T-cell (primary cell): ENCODE measurements around the gene CLEC4F. TPM values are rescaled to one million over a fixed set of nuclear protein-coding genes. Genes with fewer than 3 reads are reported as not detected.

Experiments
- ATAC-seq, 4 experiments: fragments of 200-7000 bp in 3 of 4; fragments of 150-1000 bp in 1 of 4; cut with Tn5 transposase; replicated peaks in 1 of 4; 1 replicate in 3 of 4; 2 replicates in 1 of 4; pipeline ENCODE4 v1.10.0; 2021; ENCODE audit warnings: moderate library complexity in 3 of 4, mild to moderate bottlenecking in 2 of 4, moderate number of reproducible peaks in 1 of 4
- CTCF ChIA-PET, 2 donors: fragments of 300-600 bp; sonication (Branson Sonifier 250); formaldehyde crosslinking; loops; one replicate each; lab custom pipeline; 2022; ENCODE audit warnings: antibody characterized with exemption in 2 of 2; lab: Charles Lee
- POLR2A ChIA-PET, 2 donors: fragments of 300-600 bp; sonication (Branson Sonifier 250); formaldehyde crosslinking; loops; one replicate each; lab custom pipeline; 2022; ENCODE audit warnings: antibody characterized with exemption in 2 of 2; lab: Charles Lee
- DNase-seq, 35 experiments: peaks; one replicate each; pipeline versions ENCODE4 v3.0.0 to v3.0.0-alpha.2; 2013 to 2023
- H3K27ac ChIP-seq: one replicate; pipeline ENCODE4 v1.5.1; 2013; ENCODE audit warnings: low read length
- H3K27me3 ChIP-seq, 2 experiments: replicated peaks in 1 of 2; 1 replicate in 1 of 2; 2 replicates in 1 of 2; pipeline versions ENCODE4 v1.6.1 to v1.7.0; 2013; ENCODE audit warnings: low read length in 1 of 2, mixed read lengths in 1 of 2; ENCODE audit not compliant: control insufficient read depth in 2 of 2, insufficient read depth in 2 of 2; ENCODE audit errors: extremely low read depth in 1 of 2
- H3K36me3 ChIP-seq, 2 donors: 1 replicate in 1 of 2; 2 replicates in 1 of 2; pipeline versions ENCODE4 v1.6.1 to v1.7.0; 2013; ENCODE audit warnings: low read length in 1 of 2; ENCODE audit not compliant: control insufficient read depth in 2 of 2, insufficient read depth in 1 of 2; ENCODE audit errors: extremely low read depth in 1 of 2
- H3K4me1 ChIP-seq, 2 experiments: 1 replicate in 1 of 2; 2 replicates in 1 of 2; pipeline versions ENCODE4 v1.6.1 to v1.7.0; 2013; ENCODE audit warnings: low read length in 2 of 2, mixed read lengths in 1 of 2; ENCODE audit not compliant: insufficient read depth in 2 of 2, control insufficient read depth in 1 of 2; ENCODE audit errors: extremely low read depth in 1 of 2
- H3K4me3 ChIP-seq, 2 donors: 1 replicate in 1 of 2; 2 replicates in 1 of 2; pipeline versions ENCODE4 v1.5.1 to v1.7.0; 2013; ENCODE audit warnings: mild to moderate bottlenecking in 2 of 2, low read length in 1 of 2, moderate library complexity in 1 of 2; ENCODE audit not compliant: control insufficient read depth in 1 of 2; ENCODE audit errors: extremely low read depth in 1 of 2
- H3K9me3 ChIP-seq: 2 replicates; pipeline ENCODE4 v1.7.0; 2013
- H3K27ac Mint-ChIP-seq, 2 donors: one replicate each; pipeline ENCODE4 v1.8.0; 2020 to 2021; ENCODE audit warnings: mild to moderate bottlenecking in 2 of 2, mixed read lengths in 2 of 2
- H3K27me3 Mint-ChIP-seq, 2 donors: one replicate each; pipeline ENCODE4 v1.8.0; 2021 to 2022; ENCODE audit warnings: mixed read lengths in 2 of 2
- H3K36me3 Mint-ChIP-seq: one replicate; pipeline ENCODE4 v1.8.0; 2021; ENCODE audit warnings: mixed read lengths
- H3K4me1 Mint-ChIP-seq, 3 donors: one replicate each; pipeline ENCODE4 v1.8.0; 2020 to 2022; ENCODE audit warnings: mixed read lengths in 3 of 3, mild to moderate bottlenecking in 1 of 3
- H3K4me3 Mint-ChIP-seq, 3 donors: one replicate each; pipeline ENCODE4 v1.8.0; 2020 to 2022; ENCODE audit warnings: mild to moderate bottlenecking in 3 of 3, mixed read lengths in 3 of 3, moderate library complexity in 3 of 3
- H3K9me3 Mint-ChIP-seq, 3 donors: one replicate each; pipeline ENCODE4 v1.8.0; 2020 to 2022; ENCODE audit warnings: mixed read lengths in 3 of 3
- WGBS: methylation state at CpG from one replicate; pipeline ENCODE4 v1.1.5; 2013; ENCODE audit warnings: missing lambda C conversion rate; ENCODE audit not compliant: insufficient coverage; 5-methylcytosine and 5-hydroxymethylcytosine counted together
- total RNA-seq, 35 experiments: library from RNA in 6 of 35; stranded (reverse) in 6 of 35; fragments of 120-200 nt in 1 of 35; gene quantifications; one replicate each; pipeline versions ENCODE4 v1.2.1 to v1.2.4 and lab custom pipeline; 2013 to 2026

The CLEC4F gene
- total RNA-seq, 5 donors from 2014 or later (not counting 1 experiment from before 2014, with no cell fraction given) = not detected

GRCh38 chr2:70817284-70817954 is 3.0 kb downstream of the CLEC4F start:
- WGBS = 60% methylated on average over 3 of the region's 3 CpGs
- H3K9me3 Mint-ChIP-seq = no peaks in the 10 kb centered on the region
- no peak for DNase-seq
- no peaks in the 10 kb centered on the region for H3K36me3 ChIP-seq
- no peak overlapping the region for H3K27ac ChIP-seq
- no peaks in the 10 kb centered on the region for H3K36me3 Mint-ChIP-seq
- no peak overlapping the region for H3K27ac Mint-ChIP-seq
- H3K27me3 ChIP-seq = peaks cover 0 to 17% of the 10 kb centered on the region in 2 experiments
- H3K4me3 ChIP-seq = no peak overlapping the region
- CTCF ChIA-PET = no interaction called here
- ATAC-seq = no peak
- peaks cover 0 to 4% of the 10 kb centered on the region in 2 experiments for H3K4me1 ChIP-seq
- H3K4me3 Mint-ChIP-seq = no peak overlapping the region
- H3K4me1 Mint-ChIP-seq = peaks cover 0 to 1% (median 0%) of the 10 kb centered on the region in 3 donors
- H3K27me3 Mint-ChIP-seq = peaks cover 13 to 14% of the 10 kb centered on the region in 2 donors
- H3K9me3 ChIP-seq = no peaks in the 10 kb centered on the region
- POLR2A ChIA-PET = no interaction called here

GRCh38 chr2:70816726-70817125 is 3.7 kb downstream of the CLEC4F start:
- no peaks in the 10 kb centered on the region for H3K9me3 ChIP-seq
- CTCF ChIA-PET = no interaction called here

GRCh38 chr2:70808983-70809958 is 11.1 kb downstream of the CLEC4F start:
- no peak for ATAC-seq
- Histone ChIP-seq H3K4me3 (no peak overlapping the region), H3K36me3 (no peaks in the 10 kb centered on the region), H3K4me1 (no peaks in the 10 kb centered on the region), H3K27me3 (peaks cover 0 to 7% of the 10 kb centered on the region in 2 experiments), H3K27ac (no peak overlapping the region), H3K9me3 (no peaks in the 10 kb centered on the region)
- no peak overlapping the region for H3K4me3 Mint-ChIP-seq
- POLR2A ChIA-PET = no interaction called here
- CTCF ChIA-PET = interaction anchor here in 1 of 2 donors (0.6 kb wide), 1 partner anchor 41 kb away, joined by 4 read pairs; the partner anchor contains the start of gene ADD2
- H3K27me3 Mint-ChIP-seq = peaks cover 5 to 9% of the 10 kb centered on the region in 2 donors
- WGBS = 87% methylated on average over 10 of the region's 12 CpGs
- no peak for DNase-seq
- H3K27ac Mint-ChIP-seq = no peak overlapping the region
- no peaks in the 10 kb centered on the region for H3K4me1 Mint-ChIP-seq
- H3K36me3 Mint-ChIP-seq = no peaks in the 10 kb centered on the region
- H3K9me3 Mint-ChIP-seq = no peaks in the 10 kb centered on the region

More at GRCh38 chr2:70816726-70817125, 3.7 kb downstream of the CLEC4F start:
- Histone ChIP-seq H3K27ac (no peak overlapping the region), H3K27me3 (peaks cover 0 to 17% of the 10 kb centered on the region in 2 experiments), H3K4me1 (no peaks in the 10 kb centered on the region), H3K36me3 (no peaks in the 10 kb centered on the region), H3K4me3 (no peak overlapping the region)
- Mint-ChIP-seq H3K4me3 (no peak overlapping the region), H3K9me3 (no peaks in the 10 kb centered on the region), H3K4me1 (no peaks in the 10 kb centered on the region), H3K27ac (no peak overlapping the region), H3K36me3 (no peaks in the 10 kb centered on the region), H3K27me3 (peaks cover 13 to 14% of the 10 kb centered on the region in 2 donors)
- WGBS = 87% methylated on average over 4 of the region's 5 CpGs
- DNase-seq (no peak), ATAC-seq (no peak)
- POLR2A ChIA-PET = no interaction called here

- Histone ChIP-seq H3K36me3 (no peaks in the 10 kb centered on the region), H3K4me3 (no peak overlapping the region), H3K9me3 (no peaks in the 10 kb centered on the region), H3K27me3 (peaks cover 0 to 10% of the 10 kb centered on the region in 2 experiments), H3K4me1 (no peaks in the 10 kb centered on the region), H3K27ac (no peak overlapping the region)
- ChIA-PET CTCF (interaction anchor here in 1 of 2 donors (0.5 kb wide), 1 partner anchor 524 kb away, joined by 6 read pairs; the partner anchor contains the start of gene ZNF638), POLR2A (no interaction called here)
- Mint-ChIP-seq H3K36me3 (no peaks in the 10 kb centered on the region), H3K4me1 (no peaks in the 10 kb centered on the region), H3K4me3 (no peak overlapping the region), H3K9me3 (no peaks in the 10 kb centered on the region), H3K27ac (no peak overlapping the region), H3K27me3 (peaks cover 5 to 9% of the 10 kb centered on the region in 2 donors)
- DNase-seq (no peak), ATAC-seq (no peak)
- WGBS = 92% methylated on average over 3 of the region's 4 CpGs
Observed at GRCh38 chr2:70807828-70808118, 12.6 kb downstream of the CLEC4F start.

- Histone ChIP-seq H3K36me3 (no peaks in the 10 kb centered on the region), H3K27ac (no peak overlapping the region), H3K4me1 (no peaks in the 10 kb centered on the region), H3K4me3 (no peak overlapping the region), H3K9me3 (no peaks in the 10 kb centered on the region), H3K27me3 (peaks cover 0 to 10% of the 10 kb centered on the region in 2 experiments)
- CTCF ChIA-PET = no interaction called here
- no peak overlapping the region for H3K27ac Mint-ChIP-seq
- H3K36me3 Mint-ChIP-seq = no peaks in the 10 kb centered on the region
- POLR2A ChIA-PET = no interaction called here
- DNase-seq = no peak
- no peaks in the 10 kb centered on the region for H3K9me3 Mint-ChIP-seq
- ATAC-seq = no peak
- H3K4me1 Mint-ChIP-seq = no peaks in the 10 kb centered on the region
- 92% methylated on average over 5 of the region's 6 CpGs for WGBS
- no peak overlapping the region for H3K4me3 Mint-ChIP-seq
- peaks cover 5 to 9% of the 10 kb centered on the region in 2 donors for H3K27me3 Mint-ChIP-seq
Observed at GRCh38 chr2:70807102-70807827, 13.1 kb downstream of the CLEC4F start.

- peaks cover 0 to 10% of the 10 kb centered on the region in 2 experiments for H3K27me3 ChIP-seq
- H3K9me3 Mint-ChIP-seq = no peaks in the 10 kb centered on the region
- 53% methylated on average over 4 of the region's 6 CpGs for WGBS
- peaks cover 5 to 9% of the 10 kb centered on the region in 2 donors for H3K27me3 Mint-ChIP-seq
- DNase-seq = no peak
- H3K4me3 Mint-ChIP-seq = no peak overlapping the region
- H3K4me1 Mint-ChIP-seq = no peaks in the 10 kb centered on the region
- CTCF ChIA-PET = interaction anchor here in 1 of 2 donors (0.7 kb wide), 1 partner anchor 9 kb away, joined by 3 read pairs; no protein-coding TSS in a partner anchor
- H3K27ac ChIP-seq = no peak overlapping the region
- no peaks in the 10 kb centered on the region for H3K9me3 ChIP-seq
- no peak for ATAC-seq
- H3K4me1 ChIP-seq = no peaks in the 10 kb centered on the region
- H3K27ac Mint-ChIP-seq = no peak overlapping the region
- H3K36me3 ChIP-seq = no peaks in the 10 kb centered on the region
- no peaks in the 10 kb centered on the region for H3K36me3 Mint-ChIP-seq
- no peak overlapping the region for H3K4me3 ChIP-seq
- POLR2A ChIA-PET = interaction anchor here in 1 of 2 donors (0.7 kb wide), 1 partner anchor 8 kb away, joined by 3 read pairs; no protein-coding TSS in a partner anchor
Observed at GRCh38 chr2:70806620-70807019, 13.8 kb downstream of the CLEC4F start.
